Neuron (in vitro differentiated cells): ENCODE measurements around the gene MEN1.

Source experiments
- H2AFZ ChIP-seq: one replicate; pipeline ENCODE4 v1.6.1; 2013; ENCODE audit warnings: low read depth, mild to moderate bottlenecking, inconsistent platforms, low read length, moderate library complexity
- H3K27me3 ChIP-seq: one replicate; pipeline ENCODE4 v1.6.1; 2013; ENCODE audit warnings: low read length; ENCODE audit not compliant: insufficient read depth
- H3K36me3 ChIP-seq: one replicate; pipeline ENCODE4 v1.6.1; 2013; ENCODE audit warnings: low read length; ENCODE audit not compliant: insufficient read depth
- H3K4me1 ChIP-seq: one replicate; pipeline ENCODE4 v1.6.1; 2013; ENCODE audit warnings: low read length; ENCODE audit not compliant: insufficient read depth
- H3K4me3 ChIP-seq: 2 replicates; pipeline ENCODE4 v1.5.1; 2013; ENCODE audit warnings: mild to moderate bottlenecking, low read length, moderate library complexity
- H3K9me3 ChIP-seq: one replicate; pipeline ENCODE4 v1.6.1; 2013; ENCODE audit warnings: low read length

Gene MEN1

GRCh38 chr11:64796757-64797541 is 13.4 kb downstream of the MEN1 start:
- no peak overlapping the region for H3K4me3 ChIP-seq
- H3K27me3 ChIP-seq = no peaks in the 10 kb centered on the region
- no peaks in the 10 kb centered on the region for H3K9me3 ChIP-seq
- no peaks in the 10 kb centered on the region for H3K36me3 ChIP-seq
- H3K4me1 ChIP-seq = no peaks in the 10 kb centered on the region
- no peak overlapping the region for H2AFZ ChIP-seq

GRCh38 chr11:64796047-64796756 is 14.1 kb downstream of the MEN1 start:
- no peaks in the 10 kb centered on the region for H3K4me1 ChIP-seq
- H3K9me3 ChIP-seq = no peaks in the 10 kb centered on the region
- H3K4me3 ChIP-seq = no peak overlapping the region
- H2AFZ ChIP-seq = no peak overlapping the region
- no peaks in the 10 kb centered on the region for H3K36me3 ChIP-seq
- H3K27me3 ChIP-seq = no peaks in the 10 kb centered on the region

GRCh38 chr11:64794526-64794925 is 15.8 kb downstream of the MEN1 start:
- Histone ChIP-seq H3K9me3 (no peaks in the 10 kb centered on the region), H3K4me3 (no peak overlapping the region), H3K36me3 (no peaks in the 10 kb centered on the region), H2AFZ (no peak overlapping the region), H3K4me1 (no peaks in the 10 kb centered on the region), H3K27me3 (no peaks in the 10 kb centered on the region)

- Histone ChIP-seq H3K4me1 (no peaks in the 10 kb centered on the region), H3K9me3 (no peaks in the 10 kb centered on the region), H2AFZ (no peak overlapping the region), H3K4me3 (no peak overlapping the region), H3K27me3 (no peaks in the 10 kb centered on the region), H3K36me3 (no peaks in the 10 kb centered on the region)
Observed at GRCh38 chr11:64793271-64794160, 16.8 kb downstream of the MEN1 start.

GRCh38 chr11:64792482-64792881 is 17.9 kb downstream of the MEN1 start:
- no peak overlapping the region for H2AFZ ChIP-seq
- no peaks in the 10 kb centered on the region for H3K4me1 ChIP-seq
- H3K4me3 ChIP-seq = no peak overlapping the region
- no peaks in the 10 kb centered on the region for H3K36me3 ChIP-seq
- no peaks in the 10 kb centered on the region for H3K27me3 ChIP-seq
- no peaks in the 10 kb centered on the region for H3K9me3 ChIP-seq

- no peaks in the 10 kb centered on the region for H3K9me3 ChIP-seq
- H2AFZ ChIP-seq = no peak overlapping the region
- H3K36me3 ChIP-seq = no peaks in the 10 kb centered on the region
- no peaks in the 10 kb centered on the region for H3K27me3 ChIP-seq
- no peaks in the 10 kb centered on the region for H3K4me1 ChIP-seq
- H3K4me3 ChIP-seq = no peak overlapping the region
Observed at GRCh38 chr11:64791781-64792291, 18.5 kb downstream of the MEN1 start.

GRCh38 chr11:64790205-64791095 is 19.9 kb downstream of the MEN1 start:
- no peak overlapping the region for H3K4me3 ChIP-seq
- no peaks in the 10 kb centered on the region for H3K27me3 ChIP-seq
- H2AFZ ChIP-seq = no peak overlapping the region
- H3K36me3 ChIP-seq = no peaks in the 10 kb centered on the region
- no peaks in the 10 kb centered on the region for H3K9me3 ChIP-seq
- no peaks in the 10 kb centered on the region for H3K4me1 ChIP-seq

- H3K4me3 ChIP-seq = no peak overlapping the region
- no peaks in the 10 kb centered on the region for H3K27me3 ChIP-seq
- no peak overlapping the region for H2AFZ ChIP-seq
- no peaks in the 10 kb centered on the region for H3K4me1 ChIP-seq
- H3K36me3 ChIP-seq = no peaks in the 10 kb centered on the region
- no peaks in the 10 kb centered on the region for H3K9me3 ChIP-seq
Observed at GRCh38 chr11:64789331-64790204, 20.8 kb downstream of the MEN1 start.

GRCh38 chr11:64788321-64789215 is 21.8 kb downstream of the MEN1 start:
- no peak overlapping the region for H3K4me3 ChIP-seq
- H2AFZ ChIP-seq = no peak overlapping the region
- no peaks in the 10 kb centered on the region for H3K4me1 ChIP-seq
- no peaks in the 10 kb centered on the region for H3K27me3 ChIP-seq
- H3K36me3 ChIP-seq = no peaks in the 10 kb centered on the region
- no peaks in the 10 kb centered on the region for H3K9me3 ChIP-seq

GRCh38 chr11:64787526-64788320 is 22.6 kb downstream of the MEN1 start:
- H3K27me3 ChIP-seq = no peaks in the 10 kb centered on the region
- H3K4me1 ChIP-seq = no peaks in the 10 kb centered on the region
- no peaks in the 10 kb centered on the region for H3K9me3 ChIP-seq
- no peak overlapping the region for H2AFZ ChIP-seq
- H3K4me3 ChIP-seq = no peak overlapping the region
- no peaks in the 10 kb centered on the region for H3K36me3 ChIP-seq
